ENCODE results near the gene MAP7D2.
"Not testable (repeated sequence)": the region's sequence is repeated elsewhere in the genome, so short reads cannot be mapped to it uniquely, and the experiment has no call there.

MAP7D2 gene

DNA sequence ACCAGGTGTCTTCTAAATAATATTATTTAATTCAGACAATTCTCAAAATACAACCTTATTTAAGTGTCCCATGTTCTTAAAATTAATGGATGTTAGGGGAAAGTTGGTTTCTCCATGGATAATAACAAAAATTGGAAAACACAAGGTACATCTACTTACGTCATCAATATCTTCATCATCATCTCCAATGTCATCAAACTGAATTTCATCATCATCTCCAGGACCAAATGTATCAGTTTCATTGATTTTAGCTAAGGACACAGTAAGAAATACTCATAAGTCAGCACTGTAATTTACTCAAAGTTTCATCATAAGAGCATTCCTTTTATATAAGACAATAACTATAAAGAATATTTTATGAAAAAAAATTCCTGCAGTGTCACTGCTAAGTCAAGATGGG lies 13.7 kb upstream of the MAP7D2 start:
- Mint-ChIP-seq H3K4me1 (no peaks in the 10 kb centered on the region), H3K27ac (no peak overlapping the region), H3K4me3 (no peak overlapping the region), H3K36me3 (peaks cover 1 to 21% of the 10 kb centered on the region in 2 donors), H3K9me3 (no peaks in the 10 kb centered on the region), H3K27me3 (no peaks in the 10 kb centered on the region)
- no peak for ATAC-seq (replicated peaks)
- DNase-seq, result no peak

DNA sequence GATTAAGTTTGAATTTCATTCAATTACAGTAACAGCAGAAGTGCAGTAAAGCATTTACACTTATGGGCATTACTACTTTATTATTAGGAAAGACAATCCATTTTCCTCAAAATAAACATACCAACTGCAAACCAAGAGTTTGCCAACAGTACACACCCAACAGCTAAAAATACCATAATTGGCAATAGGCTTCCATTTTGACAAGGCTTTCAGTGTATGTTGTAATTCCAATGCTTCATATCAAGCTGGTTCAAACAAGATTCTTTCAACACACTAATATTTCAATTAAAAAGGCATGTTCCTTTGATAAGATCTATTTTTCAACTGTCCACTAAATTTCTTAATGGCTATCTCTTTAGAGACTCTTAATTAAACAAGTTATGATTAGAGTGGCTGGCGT lies 12.8 kb upstream of the MAP7D2 start:
- Mint-ChIP-seq H3K36me3 (peaks cover 1 to 21% of the 10 kb centered on the region in 2 donors), H3K4me1 (no peaks in the 10 kb centered on the region), H3K4me3 (no peak overlapping the region), H3K27me3 (no peaks in the 10 kb centered on the region), H3K27ac (no peak overlapping the region), H3K9me3 (no peaks in the 10 kb centered on the region)
- DNase-seq (no peak), ATAC-seq (replicated peaks) (no peak)

DNA sequence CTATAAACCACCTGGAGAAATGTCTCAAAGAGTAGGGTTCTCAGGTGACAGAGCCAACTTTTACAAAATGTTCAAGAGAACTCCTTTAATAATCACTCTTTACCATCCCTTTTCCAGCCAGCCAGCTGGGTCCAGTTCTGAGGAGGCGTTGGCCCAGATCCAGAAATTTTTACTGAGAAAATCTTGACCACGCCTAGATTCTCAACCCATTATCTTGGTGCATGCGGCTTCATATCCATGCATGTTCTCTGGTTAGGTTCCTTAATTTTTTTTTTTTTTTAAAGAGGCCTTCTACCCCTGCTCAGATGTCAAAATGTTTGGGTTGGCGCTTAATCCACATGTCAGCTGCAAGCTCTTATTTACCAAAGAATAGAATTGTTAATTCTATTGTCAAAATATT lies 12.0 kb upstream of the MAP7D2 start:
- DNase-seq (no peak), ATAC-seq (replicated peaks) (no peak)
- Mint-ChIP-seq H3K36me3 (peaks cover 0 to 25% of the 10 kb centered on the region in 2 donors), H3K4me3 (no peak overlapping the region), H3K27ac (no peak overlapping the region), H3K4me1 (no peaks in the 10 kb centered on the region), H3K27me3 (no peaks in the 10 kb centered on the region), H3K9me3 (no peaks in the 10 kb centered on the region)

DNA sequence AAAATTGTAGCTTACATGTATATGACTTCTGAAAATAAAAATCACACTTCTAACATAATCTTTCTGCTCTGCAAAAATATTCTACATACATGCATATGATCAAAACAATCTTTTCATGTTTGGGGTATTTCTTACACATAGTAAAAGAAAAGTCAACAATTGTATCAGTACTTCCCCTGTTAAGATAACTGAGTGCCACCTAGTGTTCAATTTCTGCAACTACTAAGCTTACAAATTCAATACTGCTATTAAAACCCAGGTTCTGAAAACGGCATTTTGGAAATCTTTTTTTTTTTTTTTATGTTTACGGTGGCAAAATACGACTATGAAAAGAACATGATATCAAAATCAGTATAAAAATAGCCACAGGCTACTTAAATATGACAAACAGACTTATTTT lies 10.7 kb upstream of the MAP7D2 start:
- ATAC-seq (replicated peaks), result peak; percentile 44 to 78
- H3K9me3 Mint-ChIP-seq, H3K4me3 Mint-ChIP-seq, DNase-seq, H3K27me3 Mint-ChIP-seq, H3K27ac Mint-ChIP-seq, H3K4me1 Mint-ChIP-seq: not testable (repeated sequence)
- H3K36me3 Mint-ChIP-seq, result peaks cover 0 to 20% of the 10 kb centered on the region in 2 donors

DNA sequence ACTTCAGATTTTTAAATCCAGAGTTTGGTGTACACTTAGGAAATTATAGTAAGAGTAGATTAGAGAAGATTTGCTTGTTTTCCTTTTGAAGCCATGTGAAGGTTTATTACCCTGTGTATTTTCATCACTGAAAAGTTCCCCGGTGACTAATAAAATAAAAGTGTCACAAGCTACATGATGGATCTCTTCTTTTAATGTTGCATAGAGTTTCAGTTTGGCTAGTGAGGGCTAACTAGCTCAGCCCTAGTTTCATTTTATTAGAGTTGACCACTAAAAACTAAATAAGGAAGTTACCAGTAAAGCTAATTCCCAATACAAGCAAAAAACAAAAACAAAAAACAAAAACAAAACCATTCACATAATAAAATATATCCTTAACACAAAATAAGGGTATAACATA lies 10.1 kb upstream of the MAP7D2 start:
- peaks cover 0 to 20% of the 10 kb centered on the region in 2 donors for H3K36me3 Mint-ChIP-seq
- DNase-seq, H3K27ac Mint-ChIP-seq, H3K9me3 Mint-ChIP-seq, H3K4me1 Mint-ChIP-seq, H3K4me3 Mint-ChIP-seq, H3K27me3 Mint-ChIP-seq: not testable (repeated sequence)
- ATAC-seq (replicated peaks), result peak in 1 of 2 donors; percentile 39

DNA sequence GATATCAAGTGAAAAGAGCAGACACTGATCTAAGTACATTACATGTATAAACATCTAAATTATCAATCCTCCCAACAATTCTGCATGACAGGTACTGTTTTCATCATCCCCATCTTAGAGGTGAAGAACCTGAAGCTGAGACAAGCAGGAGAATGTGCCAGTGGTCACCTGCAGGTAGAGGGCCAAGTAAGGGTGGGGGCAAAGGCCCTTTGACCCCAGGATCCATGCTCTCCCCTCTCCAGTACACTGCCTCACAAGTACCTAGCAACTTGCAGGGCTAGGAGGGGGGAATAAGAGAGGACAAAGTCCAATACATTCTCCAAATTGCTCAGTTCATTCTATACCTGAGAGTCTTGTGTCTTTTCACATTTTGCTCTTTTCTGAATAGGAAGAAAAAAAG lies 8.3 kb upstream of the MAP7D2 start:
- Mint-ChIP-seq H3K9me3 (no peaks in the 10 kb centered on the region), H3K27ac (no peak overlapping the region), H3K36me3 (peaks cover 0 to 16% of the 10 kb centered on the region in 2 donors), H3K4me1 (no peaks in the 10 kb centered on the region), H3K27me3 (no peaks in the 10 kb centered on the region), H3K4me3 (no peak overlapping the region)
- no peak for ATAC-seq (replicated peaks)
- DNase-seq, result no peak

DNA sequence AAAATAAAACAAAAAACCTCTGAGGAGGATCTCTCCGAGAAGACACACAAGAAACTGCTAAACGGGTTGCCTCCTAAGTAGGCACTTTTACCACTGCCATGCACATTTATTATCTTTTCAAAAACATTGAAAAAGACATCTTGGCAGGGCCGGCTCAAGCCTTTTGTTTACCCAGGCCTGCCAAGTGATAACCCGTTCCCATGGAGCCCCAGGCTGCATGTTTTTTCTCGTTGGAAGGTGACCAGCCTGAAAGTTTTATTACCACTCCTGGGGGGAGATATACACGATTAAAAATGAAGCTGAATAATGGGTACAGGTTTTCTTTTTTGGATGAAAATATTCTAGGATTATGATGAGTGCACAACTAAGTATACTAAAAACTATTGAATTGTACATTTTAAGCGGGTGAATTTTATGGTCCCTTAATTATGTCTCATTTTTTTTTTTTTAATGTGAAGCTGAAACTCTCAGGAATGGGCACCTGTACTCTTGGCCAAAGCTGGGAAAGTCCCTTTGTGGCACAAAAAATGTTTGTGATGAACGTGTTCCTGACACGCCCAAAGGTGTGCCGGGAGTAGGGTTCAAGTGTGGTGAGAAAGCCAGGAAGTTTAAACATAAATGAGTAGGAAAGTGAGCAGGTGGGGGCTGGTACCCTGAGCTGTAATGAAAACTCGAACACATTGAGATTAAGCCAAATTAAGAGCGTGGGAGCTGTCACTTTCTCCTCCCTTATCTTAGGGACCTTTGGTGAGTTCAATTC lies 1.5 kb upstream of the MAP7D2 start:
- Mint-ChIP-seq H3K27ac (no peak overlapping the region), H3K4me1 (peaks cover 2 to 6% of the 10 kb centered on the region in 2 donors), H3K36me3 (no peaks in the 10 kb centered on the region), H3K9me3 (no peaks in the 10 kb centered on the region), H3K27me3 (peaks cover 14 to 26% of the 10 kb centered on the region in 2 donors), H3K4me3 (no peak overlapping the region)
- ATAC-seq (replicated peaks) (no peak), DNase-seq (no peak)

DNA sequence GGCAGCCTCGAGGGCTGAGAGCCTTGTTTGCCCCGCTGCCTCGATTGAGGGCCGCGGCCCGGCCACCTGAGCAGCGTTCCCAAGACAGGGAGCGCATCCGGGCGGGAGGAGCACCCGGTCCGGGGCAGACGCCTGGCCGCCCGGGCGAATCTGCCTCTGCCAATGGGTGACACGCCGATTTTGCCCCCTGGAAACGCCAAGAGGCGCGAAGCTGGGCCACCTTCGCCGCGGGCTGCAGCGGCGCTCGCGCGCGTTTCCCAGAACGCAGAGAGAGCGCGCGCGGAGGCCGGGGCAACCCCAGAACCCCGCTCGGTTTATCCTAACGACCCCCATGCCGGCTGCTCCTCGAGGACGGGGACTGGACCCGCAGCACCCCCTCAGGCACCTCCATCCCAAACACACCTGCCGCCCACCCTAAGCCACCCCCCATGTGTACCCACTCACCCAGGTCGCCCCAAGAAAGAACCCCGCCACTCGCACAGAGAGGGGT lies 575 bp downstream of the MAP7D2 start:
- H3K4me1 Mint-ChIP-seq, result peaks cover 2 to 6% of the 10 kb centered on the region in 2 donors
- H3K27me3 Mint-ChIP-seq, result peaks cover 14 to 26% of the 10 kb centered on the region in 2 donors
- no peak for ATAC-seq (replicated peaks)

DNA sequence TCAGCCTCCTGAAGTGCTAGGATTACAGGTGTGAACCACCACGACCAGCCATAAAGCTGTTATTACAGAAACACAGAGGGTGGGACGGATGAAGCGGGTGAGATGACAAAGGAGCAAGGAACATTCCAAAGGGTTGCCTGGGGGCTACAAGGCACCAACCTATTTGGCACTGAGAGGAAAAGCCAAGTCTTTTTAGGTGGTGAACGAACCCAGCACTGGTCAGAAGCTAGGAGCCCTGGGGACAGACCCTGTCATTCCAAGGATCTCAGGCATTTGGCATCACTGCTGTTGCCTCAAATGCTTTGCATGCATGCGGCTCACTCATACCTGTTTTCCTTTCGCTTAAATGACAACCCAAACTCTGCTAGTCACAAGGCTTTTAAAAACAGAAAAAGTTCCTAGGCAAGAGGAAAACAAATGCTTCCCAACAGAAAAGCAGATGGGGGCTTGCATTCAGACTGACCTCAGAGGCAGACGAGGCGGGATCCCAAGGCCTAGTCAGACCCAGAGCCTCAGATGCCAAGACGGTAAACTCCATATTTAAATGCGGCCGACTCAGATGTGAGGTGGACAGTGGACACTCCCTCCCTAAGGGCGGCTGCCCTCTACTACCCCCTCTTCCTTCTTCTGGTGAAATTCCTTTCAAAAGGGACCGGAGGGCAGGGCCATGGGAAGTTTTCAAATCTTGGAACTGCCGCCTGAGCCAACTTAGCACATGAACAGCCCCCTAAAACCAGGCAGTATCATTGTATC lies 4.5 kb downstream of the MAP7D2 start:
- Mint-ChIP-seq H3K36me3 (no peaks in the 10 kb centered on the region), H3K9me3 (no peaks in the 10 kb centered on the region), H3K4me1 (peaks cover 0 to 2% of the 10 kb centered on the region in 2 donors), H3K4me3 (no peak overlapping the region), H3K27ac (no peak overlapping the region), H3K27me3 (peaks cover 12 to 24% of the 10 kb centered on the region in 2 donors)
- DNase-seq (no peak), ATAC-seq (replicated peaks) (no peak)

More for the DNA sequence above, 575 bp downstream of the MAP7D2 start:
- Mint-ChIP-seq H3K4me3 (peak overlapping the region; percentile 57 to 62), H3K36me3 (no peaks in the 10 kb centered on the region), H3K27ac (no peak overlapping the region), H3K9me3 (no peaks in the 10 kb centered on the region)
- no peak for DNase-seq

DNA sequence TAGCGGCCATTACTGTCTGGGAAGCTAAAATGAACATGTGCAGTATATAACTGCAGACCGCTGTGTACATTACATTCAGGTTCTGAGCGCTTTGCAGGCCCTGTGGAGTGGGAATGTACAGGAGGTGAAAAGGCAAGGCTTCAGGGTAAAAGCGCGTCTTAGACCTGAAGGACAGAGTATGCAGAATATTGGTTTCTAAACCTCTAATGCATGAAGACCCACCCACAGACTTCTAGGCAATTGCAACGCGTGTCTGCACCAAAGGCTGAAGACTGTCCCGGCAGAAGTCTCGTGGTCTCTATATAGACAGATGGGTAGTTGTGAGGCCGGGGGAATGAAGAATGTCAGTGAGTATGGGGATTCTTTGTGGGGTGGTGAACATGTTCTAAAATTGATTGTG lies 5.4 kb downstream of the MAP7D2 start:
- Mint-ChIP-seq H3K27me3 (peaks cover 7 to 19% of the 10 kb centered on the region in 2 donors), H3K36me3 (no peaks in the 10 kb centered on the region)

DNA sequence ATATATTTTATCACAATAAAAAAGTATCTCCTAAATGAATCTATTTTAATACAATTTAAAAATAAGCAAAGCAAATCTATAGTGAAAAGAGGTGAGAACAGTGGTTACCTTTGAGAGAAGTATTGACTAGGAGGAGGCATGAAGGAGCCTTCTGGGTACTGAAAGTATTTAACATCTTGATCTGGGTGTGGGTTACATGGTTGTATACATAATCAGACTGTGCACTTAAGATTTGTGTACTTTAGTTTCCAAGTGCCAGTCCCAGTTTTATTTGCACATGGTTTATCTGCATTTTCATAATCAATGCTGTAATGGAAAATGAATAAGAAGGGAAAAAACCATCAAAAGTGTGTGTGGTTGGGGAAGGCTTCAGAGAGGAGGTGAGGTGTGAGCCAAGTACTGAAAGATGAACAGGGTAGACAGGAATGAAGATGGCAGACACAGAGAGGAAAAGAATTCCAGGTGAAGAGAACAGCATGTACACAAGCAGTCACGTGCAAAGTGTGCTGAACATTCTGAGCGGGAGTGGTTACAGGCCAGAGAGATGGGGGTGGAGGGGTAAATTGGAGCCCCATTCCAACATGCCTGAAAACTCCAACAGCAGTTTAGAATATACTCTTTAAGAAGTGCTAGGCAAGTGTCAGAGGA lies 14.6 kb downstream of the MAP7D2 start:
- no peak for ATAC-seq (replicated peaks)
- Mint-ChIP-seq H3K9me3 (no peaks in the 10 kb centered on the region), H3K4me1 (no peaks in the 10 kb centered on the region), H3K4me3 (no peak overlapping the region), H3K36me3 (no peaks in the 10 kb centered on the region), H3K27me3 (no peaks in the 10 kb centered on the region), H3K27ac (no peak overlapping the region)
- no peak for DNase-seq

More for the DNA sequence above, 5.4 kb downstream of the MAP7D2 start:
- Mint-ChIP-seq H3K4me3 (no peak overlapping the region), H3K9me3 (no peaks in the 10 kb centered on the region), H3K4me1 (no peaks in the 10 kb centered on the region), H3K27ac (no peak overlapping the region)
- ATAC-seq (replicated peaks), result no peak
- DNase-seq, result no peak

DNA sequence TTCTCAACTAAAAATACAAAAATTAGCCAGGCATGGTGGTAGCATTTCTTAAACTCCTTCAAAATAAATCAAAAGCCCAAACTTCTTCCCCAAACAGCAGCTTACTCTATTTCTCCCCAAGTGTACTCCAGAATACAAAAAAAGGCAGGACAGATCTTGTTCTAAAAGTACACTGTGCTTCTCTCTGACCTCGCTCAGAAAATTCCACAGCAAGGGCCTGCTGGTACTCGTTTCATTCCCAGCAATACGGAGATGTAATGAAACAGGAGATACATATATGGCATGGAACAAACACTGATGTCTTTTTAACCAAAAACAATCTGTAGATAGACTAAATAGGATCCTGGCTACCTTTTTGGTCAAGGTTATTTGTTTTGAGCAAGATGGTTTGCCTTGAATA lies 25.2 kb downstream of the MAP7D2 start:
- no peaks in the 10 kb centered on the region for H3K4me1 Mint-ChIP-seq
- H3K36me3 Mint-ChIP-seq, result no peaks in the 10 kb centered on the region
- ATAC-seq (replicated peaks), result no peak
- no peak for DNase-seq
- no peak overlapping the region for H3K4me3 Mint-ChIP-seq
- no peak overlapping the region for H3K27ac Mint-ChIP-seq
- H3K27me3 Mint-ChIP-seq, result no peaks in the 10 kb centered on the region
- H3K9me3 Mint-ChIP-seq, result no peaks in the 10 kb centered on the region

DNA sequence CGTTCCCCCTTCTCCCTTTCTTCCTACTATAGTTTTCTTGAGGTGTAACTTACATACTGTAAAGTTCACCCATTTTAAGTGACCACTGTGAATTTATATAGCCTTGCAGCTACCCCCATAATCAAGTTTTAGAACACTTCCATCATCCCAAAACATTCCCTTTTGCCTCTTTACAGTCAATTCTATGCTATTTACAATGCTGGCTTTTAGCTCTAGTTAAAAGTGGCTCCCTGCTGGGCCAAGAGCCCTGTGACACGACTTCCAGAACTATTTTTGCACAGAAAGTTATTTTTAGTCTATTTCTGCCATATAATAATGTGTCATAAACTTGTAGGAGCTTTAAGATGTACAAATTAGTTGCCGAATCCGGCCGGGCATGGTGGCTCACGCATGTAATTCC lies 26.9 kb downstream of the MAP7D2 start:
- H3K4me3 Mint-ChIP-seq, result no peak overlapping the region
- no peaks in the 10 kb centered on the region for H3K4me1 Mint-ChIP-seq
- DNase-seq, result no peak
- H3K27me3 Mint-ChIP-seq, result no peaks in the 10 kb centered on the region
- H3K27ac Mint-ChIP-seq, result no peak overlapping the region
- H3K36me3 Mint-ChIP-seq, result no peaks in the 10 kb centered on the region
- H3K9me3 Mint-ChIP-seq, result no peaks in the 10 kb centered on the region
- ATAC-seq (replicated peaks), result no peak

DNA sequence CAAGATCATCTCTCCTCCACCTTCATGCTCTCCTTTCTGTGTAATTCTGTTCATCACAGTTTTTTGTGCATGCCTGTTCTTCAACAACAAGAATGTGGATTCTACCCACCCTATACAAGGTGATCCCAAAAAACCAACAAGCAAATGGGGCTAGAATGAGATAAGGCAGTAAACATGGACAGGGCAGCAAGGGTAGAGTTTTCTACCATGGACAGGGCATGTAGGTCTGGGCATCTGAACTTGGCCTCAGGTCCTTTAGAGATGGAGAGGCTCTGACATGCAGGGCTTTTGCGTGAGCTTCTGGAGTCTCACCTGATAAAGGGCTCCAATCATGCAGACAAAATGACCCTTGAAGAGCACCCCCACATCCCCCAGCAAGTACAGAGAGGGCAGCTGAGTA lies 36.4 kb downstream of the MAP7D2 start:
- Mint-ChIP-seq H3K27ac (no peak overlapping the region), H3K4me1 (peaks cover 0 to 3% of the 10 kb centered on the region in 2 donors), H3K27me3 (no peaks in the 10 kb centered on the region), H3K4me3 (no peak overlapping the region), H3K9me3 (no peaks in the 10 kb centered on the region), H3K36me3 (no peaks in the 10 kb centered on the region)
- DNase-seq (no peak), ATAC-seq (replicated peaks) (no peak)

Measured in stimulated activated naive B cell treated with anti-CD40 and anti-IgM and Interleukin-4, amounts not matched to agents 10 μg/mL and 1 μg/mL and 100 μg/mL, for 72 hours (primary cell).